HEK293T (cell line): ENCODE data around the gene SNX8.

ENCODE experiments used
- CTCF ChIA-PET: fragments of 350-600 bp; formaldehyde crosslinking; extraction: SDS; loops from one replicate; lab custom pipeline; 2021; ENCODE audit warnings: antibody characterized with exemption, inconsistent platforms; lab: Yijun Ruan, JAX
- POLR2A ChIA-PET: fragments of 350-600 bp; formaldehyde crosslinking; extraction: SDS; loops from one replicate; lab custom pipeline; 2020; ENCODE audit warnings: antibody characterized with exemption, inconsistent platforms; lab: Yijun Ruan, JAX
- DNase-seq: peaks from one replicate; pipeline ENCODE4 v3.0.0; 2012; ENCODE audit warnings: mixed read lengths; ENCODE audit errors: extremely low spot score
- ARNT ChIP-seq: fragments of 450-650 bp; IDR thresholded peaks from 2 replicates; pipeline ENCODE4 v1.6.1; 2017; ENCODE audit warnings: mild to moderate bottlenecking
- BHLHE40 ChIP-seq: fragments of 450-650 bp; IDR thresholded peaks from 2 replicates; pipeline ENCODE4 v1.6.1; 2016; ENCODE audit warnings: mild to moderate bottlenecking, moderate library complexity, borderline replicate concordance
- CTBP1 ChIP-seq: fragments of 450-650 bp; IDR thresholded peaks from 2 replicates; pipeline ENCODE4 v1.6.1; 2016; ENCODE audit warnings: borderline replicate concordance
- ELF4 ChIP-seq: fragments of 450-650 bp; IDR thresholded peaks from 2 replicates; pipeline ENCODE4 v1.6.1; 2017; ENCODE audit warnings: antibody characterized with exemption
- FOXA1 ChIP-seq: fragments of 450-650 bp; IDR thresholded peaks from 2 replicates; pipeline ENCODE4 v1.6.1; 2016; ENCODE audit warnings: mild to moderate bottlenecking
- FOXK2 ChIP-seq: fragments of 450-650 bp; IDR thresholded peaks from 2 replicates; pipeline ENCODE4 v1.6.1; 2016; ENCODE audit warnings: mild to moderate bottlenecking
- FOXM1 ChIP-seq: fragments of 450-650 bp; IDR thresholded peaks from 2 replicates; pipeline ENCODE4 v1.6.1; 2017; ENCODE audit warnings: mild to moderate bottlenecking, borderline replicate concordance
- HDGF ChIP-seq: fragments of 450-650 bp; IDR thresholded peaks from 2 replicates; pipeline ENCODE4 v1.6.1; 2017; ENCODE audit warnings: antibody characterized with exemption, borderline replicate concordance
- L3MBTL2 ChIP-seq: fragments of 450-650 bp; conservative IDR thresholded peaks from 2 replicates; pipeline ENCODE4 v1.6.1; 2016; ENCODE audit warnings: mild to moderate bottlenecking
- LEF1 ChIP-seq: fragments of 450-650 bp; IDR thresholded peaks from 2 replicates; pipeline ENCODE4 v1.6.1; 2017; ENCODE audit warnings: mild to moderate bottlenecking, borderline replicate concordance
- NFRKB ChIP-seq: fragments of 450-650 bp; IDR thresholded peaks from 2 replicates; pipeline ENCODE4 v1.6.1; 2016; ENCODE audit warnings: mild to moderate bottlenecking, moderate library complexity
- PKNOX1 ChIP-seq: fragments of 450-650 bp; IDR thresholded peaks from 2 replicates; pipeline ENCODE4 v1.6.1; 2016
- SP1 ChIP-seq: fragments of 450-650 bp; IDR thresholded peaks from 2 replicates; pipeline ENCODE4 v1.6.1; 2017
- SUZ12 ChIP-seq: fragments of 450-650 bp; IDR thresholded peaks from 2 replicates; pipeline ENCODE4 v1.6.1; 2016; ENCODE audit warnings: mild to moderate bottlenecking
- TARDBP ChIP-seq: fragments of 450-650 bp; IDR thresholded peaks from 2 replicates; pipeline ENCODE4 v1.6.1; 2016
- ZNF384 ChIP-seq: fragments of 450-650 bp; IDR thresholded peaks from 2 replicates; pipeline ENCODE4 v1.6.1; 2016

SNX8 gene

GRCh38 chr7:2314209-2314955, at the start of gene SNX8:
Gene SNX8, minus strand, starts transcription at chr7:2314441. Its CDS starts 20 bp downstream, at chr7:2314421.
- TF ChIP-seq LEF1 (no peak), SUZ12 (no peak), TARDBP (peak; percentile 97), CTBP1 (no peak)
- peak; percentile 100 for DNase-seq
- CTCF ChIA-PET = no interaction called here
- POLR2A ChIA-PET = interaction anchor here (1.6 to 1.7 kb wide), 2 partner anchors 10 to 40 kb away, joined by 4 to 5 read pairs; no protein-coding TSS in a partner anchor

- ChIA-PET CTCF (no interaction called here), POLR2A (no interaction called here)
- TF ChIP-seq ZNF384 = no peak
- no peak for TF ChIP-seq ARNT
- no peak for TF ChIP-seq FOXM1
- no peak for TF ChIP-seq TARDBP
- no peak for TF ChIP-seq BHLHE40
- no peak for TF ChIP-seq SP1
- no peak for TF ChIP-seq FOXA1
- no peak for TF ChIP-seq PKNOX1
- no peak for TF ChIP-seq FOXK2
- no peak for TF ChIP-seq CTBP1
- no peak for TF ChIP-seq LEF1
- TF ChIP-seq SUZ12 = no peak
- no peak for TF ChIP-seq HDGF
- TF ChIP-seq NFRKB = no peak
- no peak for TF ChIP-seq L3MBTL2
- DNase-seq = no peak
These were observed 48.3 kb upstream of the SNX8 start for GRCh38 chr7:2362385-2363088.

- CTCF ChIA-PET = no interaction called here
- POLR2A ChIA-PET = interaction anchor here (1.6 kb wide), 1 partner anchor 119 kb away, joined by 3 read pairs; the partner anchor contains the start of genes MRM2 and NUDT1
- DNase-seq = no peak
- no peak for TF ChIP-seq TARDBP
- no peak for TF ChIP-seq BHLHE40
- TF ChIP-seq SP1 = no peak
- no peak for TF ChIP-seq ELF4
- TF ChIP-seq ZNF384 = no peak
- TF ChIP-seq HDGF = no peak
- no peak for TF ChIP-seq ARNT
- TF ChIP-seq LEF1 = no peak
- no peak for TF ChIP-seq PKNOX1
These were observed 46.6 kb upstream of the SNX8 start for GRCh38 chr7:2360796-2361195.

- no peak for TF ChIP-seq BHLHE40
- no peak for TF ChIP-seq LEF1
- no peak for TF ChIP-seq ELF4
- TF ChIP-seq FOXA1 = no peak
- ChIA-PET CTCF (no interaction called here), POLR2A (interaction anchor here (1.6 kb wide), 1 partner anchor 117 kb away, joined by 3 read pairs; the partner anchor contains the start of genes MRM2 and NUDT1)
- no peak for DNase-seq
These were observed 45.4 kb upstream of the SNX8 start for GRCh38 chr7:2359610-2360009.

- DNase-seq = no peak
- POLR2A ChIA-PET = interaction anchor here (1.6 kb wide), 1 partner anchor 117 kb away, joined by 3 read pairs; the partner anchor contains the start of genes MRM2 and NUDT1
- CTCF ChIA-PET = no interaction called here
- no peak for TF ChIP-seq SP1
- TF ChIP-seq L3MBTL2 = no peak
- no peak for TF ChIP-seq CTBP1
- TF ChIP-seq PKNOX1 = peak; percentile 47
- TF ChIP-seq FOXA1 = no peak
These were observed 44.8 kb upstream of the SNX8 start for GRCh38 chr7:2358968-2359527.

GRCh38 chr7:2357571-2357970, 43.3 kb upstream of the SNX8 start:
- CTCF ChIA-PET = no interaction called here
- no peak for DNase-seq
- POLR2A ChIA-PET = no interaction called here
- no peak for TF ChIP-seq FOXM1
- no peak for TF ChIP-seq TARDBP

GRCh38 chr7:2357165-2357564, 42.9 kb upstream of the SNX8 start:
- ChIA-PET POLR2A (no interaction called here), CTCF (no interaction called here)
- no peak for DNase-seq
- TF ChIP-seq PKNOX1 = no peak
- TF ChIP-seq SUZ12 = no peak
- no peak for TF ChIP-seq FOXA1
- no peak for TF ChIP-seq HDGF
- no peak for TF ChIP-seq ELF4
- TF ChIP-seq BHLHE40 = no peak
- TF ChIP-seq L3MBTL2 = no peak
- no peak for TF ChIP-seq ARNT
- TF ChIP-seq LEF1 = no peak
